ENCODE measurements around the gene BMPR1A. TPM values are rescaled to one million over a fixed set of nuclear protein-coding genes. Genes with fewer than 3 reads are reported as not detected.

BMPR1A gene
- total RNA-seq = 18.9 and 20.9 TPM in 2 replicates

GRCh38 chr10:86756511-86757112 lies at the start of gene BMPR1A:
Gene BMPR1A (plus strand): TSS chr10:86756619. CDS start chr10:86876019, 119,400 bp downstream.

GRCh38 chr10:86957471-86958115 lies 201.2 kb downstream of the BMPR1A start, which contains the start of gene MMRN2:
Gene MMRN2 (minus strand): TSS chr10:86957615. CDS start chr10:86957541, 74 bp downstream.

GRCh38 chr10:86958116-86958900 lies 201.9 kb downstream of the BMPR1A start, which contains the start of gene SNCG:
Gene SNCG (plus strand): TSS chr10:86958599. CDS start chr10:86958698, 99 bp downstream.

GRCh38 chr10:86968271-86968993 lies 212.0 kb downstream of the BMPR1A start, which contains the start of gene ADIRF:
Gene ADIRF (plus strand): TSS chr10:86968482. CDS start chr10:86968545, 63 bp downstream.

Other genes starting within 250 kb of the BMPR1A start
- gene WAPL, start 234.8 kb upstream of the BMPR1A start, total RNA-seq = 15.5 and 17.1 TPM in 2 replicates
- gene OPN4, start 102.1 kb upstream of the BMPR1A start, total RNA-seq = not detected in 2 replicates
- gene LDB3, start 88.1 kb upstream of the BMPR1A start, total RNA-seq = under 0.01 and 0.13 TPM in 2 replicates
- gene MMRN2, start 201.0 kb downstream of the BMPR1A start, total RNA-seq = 0.13 and 0.16 TPM in 2 replicates
- gene SNCG, start 202.0 kb downstream of the BMPR1A start, total RNA-seq = 2.0 and 8.6 TPM in 2 replicates
- gene ADIRF, start 211.9 kb downstream of the BMPR1A start, total RNA-seq = 0.33 and 0.63 TPM in 2 replicates